NCI-H1694 treated with DMSO at 0.1 percent for 48 hours (cell line): ENCODE data around the gene STMN3.

Experiments
- DNase-seq: peaks from one replicate; lab custom pipeline; 2025; lab: John Stamatoyannopoulos, UW

Gene STMN3

DNA sequence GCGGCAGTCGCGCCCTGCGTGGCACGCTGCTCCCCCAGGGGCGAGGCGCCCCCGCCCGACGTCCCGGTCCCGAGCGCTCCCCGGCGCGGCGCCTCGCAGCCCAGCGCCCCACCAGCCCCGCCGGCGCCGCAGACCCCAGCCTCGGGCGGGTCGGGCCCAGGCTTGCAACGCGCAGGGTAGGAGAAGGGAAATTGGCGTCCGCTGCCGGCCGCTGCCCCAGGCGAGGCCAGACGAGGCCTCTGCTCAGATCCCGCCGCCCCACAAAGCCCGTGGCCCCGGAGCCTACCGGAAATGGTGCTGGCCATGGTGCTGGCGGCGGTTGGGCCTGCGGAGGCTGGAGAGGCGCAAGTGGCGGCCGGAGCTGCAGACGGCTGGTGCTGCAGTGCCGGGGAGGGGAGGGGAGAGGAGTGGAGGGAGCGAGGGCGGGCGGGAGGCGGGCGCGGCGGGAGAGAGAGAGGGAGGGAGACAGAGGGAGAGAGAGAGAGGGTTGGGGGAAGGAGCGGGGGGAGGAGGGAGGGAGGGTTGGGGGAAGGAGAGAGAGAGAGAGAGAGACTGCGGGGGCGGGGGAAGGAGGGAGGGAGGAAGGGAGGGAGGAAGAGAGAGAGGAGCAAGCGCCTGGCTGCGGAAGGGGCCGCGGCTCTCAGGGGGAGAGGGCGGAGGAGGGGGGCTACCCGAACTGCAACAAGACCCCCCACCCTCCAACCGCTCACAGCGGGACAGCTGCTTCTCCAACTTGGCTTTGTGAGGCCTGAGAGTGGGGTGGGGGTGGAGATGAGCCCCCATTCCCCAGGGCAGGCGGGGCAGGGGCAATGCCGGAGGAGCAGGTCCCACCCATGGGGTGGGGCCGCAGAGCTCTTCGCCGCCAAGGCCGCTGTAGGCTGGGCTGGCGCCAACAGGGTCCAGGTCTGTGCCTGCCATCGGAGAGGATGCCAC lies at the start of gene STMN3:
TSS of gene STMN3 (minus strand) at position 384 of the 933 bp plus-strand sequence. CDS start at position 305, 79 bp downstream.
- DNase-seq, result peak; percentile 76

DNA sequence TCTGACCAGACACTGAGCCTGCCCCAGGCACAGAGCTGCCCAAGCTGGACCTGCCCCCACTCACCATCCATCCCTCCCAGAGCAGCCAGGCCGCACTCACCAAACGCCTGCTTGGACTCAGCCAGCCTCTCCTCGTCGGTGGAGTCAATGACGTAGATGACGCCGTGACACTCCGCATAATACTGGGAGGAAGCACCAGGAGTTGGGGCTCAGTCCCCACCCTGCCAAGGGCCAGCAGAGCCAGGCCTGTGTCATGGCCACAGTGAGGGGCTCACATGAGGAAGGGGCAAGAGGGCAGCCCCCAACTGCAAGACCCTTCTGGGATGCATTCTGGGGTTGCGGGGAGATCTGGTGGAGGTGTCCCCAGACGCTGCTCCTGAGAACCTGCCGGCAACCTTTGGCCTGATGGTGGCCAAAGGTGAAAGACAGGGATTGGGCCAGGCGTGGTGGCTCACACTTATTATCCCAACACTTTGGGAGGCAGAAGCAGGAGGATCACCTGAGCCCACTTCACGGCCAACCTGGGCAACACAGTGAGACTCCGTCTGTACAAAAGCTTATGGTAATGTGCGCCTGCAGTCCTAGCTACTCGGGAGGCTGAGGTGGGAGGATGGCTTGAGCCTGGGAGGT lies 48.9 kb upstream of the STMN3 start:
- DNase-seq, result no peak

DNA sequence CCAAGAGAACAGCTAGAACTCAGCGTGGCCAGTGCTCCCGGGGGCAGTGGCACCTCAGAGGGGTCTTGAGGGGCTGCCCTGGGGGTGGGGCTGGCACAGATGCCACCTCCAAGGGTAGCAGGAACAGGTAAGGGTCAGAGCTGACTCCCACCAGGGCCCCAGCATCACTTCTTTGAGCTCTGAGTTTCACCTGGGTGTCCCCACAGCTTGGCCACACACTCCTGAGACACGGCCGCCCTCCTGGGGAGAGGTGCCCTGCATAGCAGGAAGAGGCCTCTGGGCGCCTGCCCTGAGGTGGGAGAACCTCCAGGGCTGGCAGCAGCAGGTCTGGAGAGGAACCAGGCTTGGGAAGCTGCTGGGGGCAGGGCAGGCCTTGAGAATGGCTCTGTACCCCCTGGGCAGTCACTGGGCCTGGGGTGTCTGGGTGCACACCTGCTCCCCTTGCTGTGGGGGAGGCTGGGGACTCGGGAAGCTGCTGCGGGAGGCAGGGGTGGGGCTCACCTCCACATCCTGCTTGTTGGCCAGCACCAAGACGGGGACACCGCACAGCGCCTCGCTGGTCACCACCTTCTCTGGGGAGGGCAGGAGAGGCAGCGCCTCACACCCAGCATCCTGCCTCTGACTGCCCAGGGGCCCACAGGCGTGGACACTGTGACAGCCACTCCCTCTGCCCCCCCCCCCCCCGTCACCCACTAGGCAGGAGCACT lies 48.3 kb upstream of the STMN3 start:
- DNase-seq, result no peak

DNA sequence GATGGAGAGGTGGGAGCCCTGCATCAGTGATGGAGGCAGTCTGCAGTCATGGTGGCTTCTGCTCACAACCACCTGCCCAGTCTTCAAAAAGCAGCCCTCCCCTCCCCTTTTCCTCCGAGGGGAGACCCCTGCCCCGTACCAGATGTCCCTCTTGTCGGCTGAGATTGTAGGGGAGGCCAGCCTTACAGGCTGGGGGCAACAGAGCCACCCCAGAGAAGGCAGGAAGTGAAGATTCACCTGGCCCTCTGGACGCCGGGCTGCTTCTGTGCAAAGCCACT lies 47.8 kb upstream of the STMN3 start:
- DNase-seq, result no peak

DNA sequence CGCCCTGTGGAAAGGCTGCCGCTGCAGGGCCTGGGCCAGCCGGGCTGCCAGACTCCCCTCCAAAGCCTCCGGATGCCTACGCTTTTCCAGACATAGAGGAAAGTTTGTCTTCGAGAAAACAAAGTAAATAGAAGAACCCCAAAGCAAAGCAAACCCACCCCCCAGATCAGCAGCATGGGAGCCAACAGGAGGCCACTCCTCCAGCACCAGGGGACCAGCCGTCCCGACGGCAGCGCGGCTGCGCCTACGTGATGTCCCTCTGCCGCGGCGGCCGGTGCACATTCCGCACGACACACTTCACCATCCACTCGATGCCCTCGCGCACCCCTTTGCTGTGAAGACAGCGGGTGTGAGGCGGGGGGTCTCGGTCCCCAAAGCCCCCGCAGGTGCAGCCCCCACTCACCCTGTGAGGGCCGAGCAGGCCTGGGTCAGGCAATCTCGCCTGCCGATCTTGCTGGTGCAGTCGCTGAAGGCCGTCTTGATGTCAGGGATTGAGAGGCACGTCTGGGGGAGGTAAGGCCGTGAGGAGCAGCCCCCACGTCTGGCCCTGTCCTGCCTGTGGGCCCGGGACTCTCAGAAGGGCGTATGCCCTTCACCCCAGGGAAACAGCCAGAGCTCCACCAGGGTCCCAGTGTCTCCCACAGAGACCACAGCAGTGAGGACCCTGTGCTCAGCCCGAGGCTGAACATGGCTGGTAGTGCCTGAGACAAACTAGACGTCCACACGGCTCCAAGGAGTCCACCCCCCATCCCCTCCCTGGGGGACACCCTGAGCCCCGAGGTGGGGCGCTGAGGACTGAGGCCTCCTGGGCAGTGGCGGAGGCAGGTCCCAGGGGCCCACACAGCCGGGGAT lies 47.2 kb upstream of the STMN3 start:
- no peak for DNase-seq

DNA sequence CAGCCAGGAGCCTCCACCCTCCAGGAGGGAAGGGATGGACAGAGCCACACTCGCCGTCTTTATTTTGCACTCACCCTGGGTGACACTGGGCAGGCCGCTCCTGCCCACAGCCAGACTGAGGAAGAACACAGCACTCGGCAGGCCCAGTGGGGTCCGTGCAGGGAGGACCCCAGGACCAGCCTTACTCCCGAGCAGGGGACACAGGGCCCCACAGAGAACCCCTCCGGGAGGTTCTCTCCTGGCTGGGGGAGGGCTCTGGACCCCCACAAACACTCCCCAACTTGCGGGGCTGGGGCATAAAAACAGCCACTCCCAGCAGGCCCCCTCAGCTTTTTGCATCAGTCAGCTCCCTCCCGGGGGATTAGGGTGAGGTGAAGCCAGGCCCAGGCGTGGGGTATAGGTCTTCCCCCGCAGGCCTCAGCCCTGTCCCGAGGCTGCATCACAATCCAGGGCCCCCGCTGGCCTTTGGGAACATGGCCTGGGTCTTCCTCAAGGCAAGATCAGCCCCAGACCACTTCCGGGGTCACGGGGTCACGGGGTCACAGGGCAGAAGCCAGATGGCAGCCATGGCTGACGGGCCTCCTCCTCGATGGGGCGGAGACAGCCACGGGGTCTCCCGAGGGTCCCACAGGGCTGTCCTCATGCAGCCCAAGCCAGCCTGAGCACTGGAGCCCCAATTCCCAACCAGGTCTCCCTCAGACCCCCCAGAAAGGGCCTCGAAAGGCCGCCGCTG lies 46.4 kb upstream of the STMN3 start:
- DNase-seq, result no peak

DNA sequence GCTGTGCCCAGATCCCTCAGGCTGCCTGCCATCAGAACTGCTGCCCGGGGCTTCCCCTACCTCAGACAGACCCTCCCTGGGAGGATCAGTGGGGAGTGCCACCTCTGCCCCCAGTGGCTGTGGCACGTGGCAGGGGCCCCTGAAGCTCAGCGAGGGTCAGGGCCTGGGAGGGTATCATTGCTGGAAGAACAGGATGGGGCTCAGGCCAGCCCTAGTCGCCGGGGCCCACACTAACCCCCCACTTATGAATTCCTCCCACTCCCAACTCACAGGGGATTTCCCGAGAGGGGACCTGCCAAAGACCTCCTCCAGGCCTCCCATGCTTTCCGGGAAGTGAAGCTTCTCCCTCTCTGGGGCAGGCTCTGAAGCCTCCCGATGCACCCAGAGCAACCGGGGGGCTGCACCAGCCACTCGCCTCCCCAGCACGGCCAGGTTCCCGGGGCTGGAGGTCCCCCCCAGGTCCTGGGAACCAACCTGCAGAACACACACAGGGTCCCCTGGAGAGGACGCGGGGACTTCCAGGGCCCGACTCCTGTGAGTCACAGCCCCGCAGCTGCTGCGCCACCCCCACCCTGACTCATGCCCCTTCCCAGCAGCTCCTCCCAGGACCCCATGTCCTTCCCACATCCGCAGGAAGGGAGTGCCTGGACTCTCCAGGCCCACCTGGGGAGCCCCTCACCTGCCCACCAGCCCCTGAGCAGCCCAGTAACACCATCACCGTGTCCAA lies 45.7 kb upstream of the STMN3 start:
- no peak for DNase-seq

DNA sequence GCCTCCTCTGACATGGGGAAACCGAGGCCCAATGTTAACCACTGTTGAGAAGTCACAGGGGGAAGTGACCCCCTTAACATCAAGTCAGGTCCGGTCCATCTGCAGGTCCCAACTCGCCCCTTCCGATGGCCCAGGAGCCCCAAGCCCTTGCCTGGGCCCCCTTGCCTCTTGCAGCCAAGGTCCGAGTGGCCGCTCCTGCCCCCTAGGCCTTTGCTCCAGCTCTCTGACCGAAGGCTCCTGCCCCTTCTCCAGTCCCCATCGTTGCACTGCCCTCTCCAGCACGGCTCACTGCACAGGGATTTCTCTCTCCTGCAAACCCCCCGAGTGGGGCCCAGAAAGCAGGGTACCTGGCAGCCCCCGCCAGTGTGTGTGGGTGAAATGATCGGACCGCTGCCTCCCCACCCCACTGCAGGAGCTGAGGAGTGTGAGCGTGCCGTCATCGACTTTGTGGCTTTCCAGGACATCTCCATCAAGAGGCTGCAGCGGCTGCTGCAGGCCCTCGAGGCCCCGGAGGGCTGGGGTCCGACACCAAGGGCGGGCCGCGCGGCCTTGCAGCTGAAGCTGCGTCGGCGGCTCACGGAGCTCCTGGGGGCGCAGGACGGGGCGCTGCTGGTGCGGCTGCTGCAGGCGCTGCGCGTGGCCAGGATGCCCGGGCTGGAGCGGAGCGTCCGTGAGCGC lies 44.8 kb upstream of the STMN3 start:
- DNase-seq, result no peak

DNA sequence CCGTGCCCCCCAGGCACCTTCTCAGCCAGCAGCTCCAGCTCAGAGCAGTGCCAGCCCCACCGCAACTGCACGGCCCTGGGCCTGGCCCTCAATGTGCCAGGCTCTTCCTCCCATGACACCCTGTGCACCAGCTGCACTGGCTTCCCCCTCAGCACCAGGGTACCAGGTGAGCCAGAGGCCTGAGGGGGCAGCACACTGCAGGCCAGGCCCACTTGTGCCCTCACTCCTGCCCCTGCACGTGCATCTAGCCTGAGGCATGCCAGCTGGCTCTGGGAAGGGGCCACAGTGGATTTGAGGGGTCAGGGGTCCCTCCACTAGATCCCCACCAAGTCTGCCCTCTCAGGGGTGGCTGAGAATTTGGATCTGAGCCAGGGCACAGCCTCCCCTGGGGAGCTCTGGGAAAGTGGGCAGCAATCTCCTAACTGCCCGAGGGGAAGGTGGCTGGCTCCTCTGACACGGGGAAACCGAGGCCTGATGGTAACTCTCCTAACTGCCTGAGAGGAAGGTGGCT lies 44.2 kb upstream of the STMN3 start:
- DNase-seq, result no peak

DNA sequence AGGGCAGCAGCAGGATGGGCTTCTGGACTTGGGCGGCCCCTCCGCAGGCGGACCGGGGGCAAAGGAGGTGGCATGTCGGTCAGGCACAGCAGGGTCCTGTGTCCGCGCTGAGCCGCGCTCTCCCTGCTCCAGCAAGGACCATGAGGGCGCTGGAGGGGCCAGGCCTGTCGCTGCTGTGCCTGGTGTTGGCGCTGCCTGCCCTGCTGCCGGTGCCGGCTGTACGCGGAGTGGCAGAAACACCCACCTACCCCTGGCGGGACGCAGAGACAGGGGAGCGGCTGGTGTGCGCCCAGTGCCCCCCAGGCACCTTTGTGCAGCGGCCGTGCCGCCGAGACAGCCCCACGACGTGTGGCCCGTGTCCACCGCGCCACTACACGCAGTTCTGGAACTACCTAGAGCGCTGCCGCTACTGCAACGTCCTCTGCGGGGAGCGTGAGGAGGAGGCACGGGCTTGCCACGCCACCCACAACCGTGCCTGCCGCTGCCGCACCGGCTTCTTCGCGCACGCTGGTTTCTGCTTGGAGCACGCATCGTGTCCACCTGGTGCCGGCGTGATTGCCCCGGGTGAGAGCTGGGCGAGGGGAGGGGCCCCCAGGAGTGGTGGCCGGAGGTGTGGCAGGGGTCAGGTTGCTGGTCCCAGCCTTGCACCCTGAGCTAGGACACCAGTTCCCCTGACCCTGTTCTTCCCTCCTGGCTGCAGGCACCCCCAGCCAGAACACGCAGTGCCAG lies 43.6 kb upstream of the STMN3 start, which contains the start of gene TNFRSF6B:
TSS of gene TNFRSF6B (plus strand) at position 25 of the 729 bp plus-strand sequence. CDS start at position 141, 116 bp downstream.
- no peak for DNase-seq

DNA sequence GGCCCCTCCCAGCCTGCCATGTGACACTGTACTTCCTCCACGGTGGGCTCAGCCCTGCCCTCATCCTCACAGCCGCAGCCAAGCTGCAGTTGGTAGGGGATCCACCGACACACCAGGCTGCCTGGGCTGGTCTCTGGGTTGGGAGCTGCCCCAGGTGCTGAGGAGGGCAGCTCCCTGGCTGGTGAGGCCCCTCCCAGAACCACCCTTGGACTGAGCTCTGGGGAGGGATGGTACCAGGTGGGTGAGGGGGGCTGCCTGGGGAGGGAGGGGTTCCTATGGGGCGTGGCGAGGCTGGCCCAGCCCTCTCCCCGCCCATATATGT lies 43.0 kb upstream of the STMN3 start:
- DNase-seq, result no peak

DNA sequence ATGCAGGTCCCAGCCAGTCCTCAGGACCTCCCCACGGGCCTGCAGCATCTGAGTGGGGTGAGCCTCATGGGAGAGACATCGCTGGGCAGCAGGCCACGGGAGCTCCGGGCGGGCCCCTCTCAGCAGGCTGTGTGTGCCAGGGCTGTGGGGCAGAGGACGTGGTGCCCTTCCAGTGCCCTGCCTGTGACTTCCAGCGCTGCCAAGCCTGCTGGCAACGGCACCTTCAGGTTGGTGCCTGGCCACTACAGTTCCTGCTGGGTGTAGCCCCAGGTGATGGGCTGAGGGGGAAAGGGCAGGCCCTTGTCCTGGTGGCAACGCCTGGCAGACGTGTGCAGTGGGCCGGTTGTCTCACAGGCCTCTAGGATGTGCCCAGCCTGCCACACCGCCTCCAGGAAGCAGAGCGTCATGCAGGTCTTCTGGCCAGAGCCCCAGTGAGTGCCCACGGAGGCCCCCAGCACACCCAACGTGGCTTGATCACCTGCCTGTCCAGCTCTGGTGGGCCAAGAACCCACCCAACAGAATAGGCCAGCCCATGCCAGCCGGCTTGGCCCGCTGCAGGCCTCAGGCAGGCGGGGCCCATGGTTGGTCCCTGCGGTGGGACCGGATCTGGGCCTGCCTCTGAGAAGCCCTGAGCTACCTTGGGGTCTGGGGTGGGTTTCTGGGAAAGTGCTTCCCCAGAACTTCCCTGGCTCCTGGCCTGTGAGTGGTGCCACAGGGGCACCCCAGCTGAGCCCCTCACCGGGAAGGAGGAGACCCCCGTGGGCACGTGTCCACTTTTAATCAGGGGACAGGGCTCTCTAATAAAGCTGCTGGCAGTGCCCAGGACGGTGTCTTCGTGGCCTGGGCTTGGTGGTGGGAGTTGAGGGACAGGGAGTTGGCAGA lies 42.4 kb upstream of the STMN3 start:
- DNase-seq, result no peak

DNA sequence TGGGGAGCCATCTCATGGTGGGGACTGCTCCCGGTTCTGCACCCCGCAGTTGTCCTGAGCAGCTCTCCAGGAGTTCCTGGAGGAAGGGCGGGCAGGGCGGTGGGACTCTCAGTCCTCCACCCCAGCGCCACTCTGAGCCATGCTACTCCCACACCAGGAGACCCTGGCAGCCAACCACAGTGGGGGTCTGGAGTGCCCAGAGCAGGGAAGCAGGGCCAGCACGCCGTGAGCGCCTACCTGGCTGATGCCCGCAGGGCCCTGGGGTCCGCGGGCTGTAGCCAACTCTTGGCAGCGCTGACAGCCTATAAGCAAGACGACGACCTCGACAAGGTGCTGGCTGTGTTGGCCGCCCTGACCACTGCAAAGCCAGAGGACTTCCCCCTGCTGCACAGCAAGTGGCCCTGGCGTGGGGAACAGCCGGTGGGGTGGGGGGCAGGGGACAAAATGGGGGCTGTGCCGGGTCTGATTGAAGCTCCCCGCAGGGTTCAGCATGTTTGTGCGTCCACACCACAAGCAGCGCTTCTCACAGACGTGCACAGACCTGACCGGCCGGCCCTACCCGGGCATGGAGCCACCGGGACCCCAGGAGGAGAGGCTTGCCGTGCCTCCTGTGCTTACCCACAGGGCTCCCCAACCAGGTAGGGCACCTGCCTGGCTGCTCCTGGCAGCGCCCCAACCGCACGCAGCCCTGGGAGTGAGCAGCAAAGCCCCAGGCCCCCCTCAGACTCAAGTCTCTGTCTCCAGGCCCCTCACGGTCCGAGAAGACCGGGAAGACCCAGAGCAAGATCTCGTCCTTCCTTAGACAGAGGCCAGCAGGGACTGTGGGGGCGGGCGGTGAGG lies 41.6 kb upstream of the STMN3 start:
- DNase-seq, result no peak

DNA sequence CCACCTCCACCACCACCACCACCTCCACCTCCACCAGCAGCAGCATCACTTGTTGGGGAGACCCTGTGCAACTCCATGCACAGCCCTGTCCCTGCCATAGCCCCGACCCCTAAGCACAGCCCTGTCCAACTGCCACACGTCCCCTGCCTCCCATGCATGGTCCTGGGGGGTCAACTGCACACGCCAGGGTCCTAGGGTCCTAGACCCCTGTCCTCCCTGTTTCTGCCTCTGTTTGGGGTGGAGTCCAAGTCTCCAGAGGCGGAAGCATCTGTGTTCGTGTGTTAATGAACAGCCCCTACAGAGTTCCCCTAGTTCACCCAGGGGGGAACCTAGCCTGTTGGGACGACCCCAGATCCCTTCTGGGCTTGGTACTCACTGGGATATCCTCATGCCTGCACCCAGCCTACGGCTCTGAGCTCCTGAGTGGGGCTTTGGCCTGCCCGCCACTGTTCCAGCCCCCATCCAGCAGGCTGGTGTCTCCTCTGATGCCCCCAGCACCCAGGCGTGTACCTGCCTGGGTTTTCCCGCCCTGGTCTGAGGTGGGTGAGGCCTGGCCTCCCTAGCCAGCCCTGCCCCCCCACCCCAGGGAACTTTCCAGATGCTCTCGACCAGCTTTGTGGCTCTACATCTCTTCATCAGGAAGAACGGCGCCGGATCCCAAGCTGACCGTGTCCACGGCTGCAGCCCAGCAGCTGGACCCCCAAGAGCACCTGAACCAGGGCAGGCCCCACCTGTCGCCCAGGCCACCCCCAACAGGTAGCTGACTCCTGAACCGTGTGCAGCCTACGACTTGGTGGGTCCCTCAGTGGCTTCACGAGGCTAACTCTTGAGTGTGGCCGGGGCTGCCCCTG lies 40.7 kb upstream of the STMN3 start:
- DNase-seq, result no peak

DNA sequence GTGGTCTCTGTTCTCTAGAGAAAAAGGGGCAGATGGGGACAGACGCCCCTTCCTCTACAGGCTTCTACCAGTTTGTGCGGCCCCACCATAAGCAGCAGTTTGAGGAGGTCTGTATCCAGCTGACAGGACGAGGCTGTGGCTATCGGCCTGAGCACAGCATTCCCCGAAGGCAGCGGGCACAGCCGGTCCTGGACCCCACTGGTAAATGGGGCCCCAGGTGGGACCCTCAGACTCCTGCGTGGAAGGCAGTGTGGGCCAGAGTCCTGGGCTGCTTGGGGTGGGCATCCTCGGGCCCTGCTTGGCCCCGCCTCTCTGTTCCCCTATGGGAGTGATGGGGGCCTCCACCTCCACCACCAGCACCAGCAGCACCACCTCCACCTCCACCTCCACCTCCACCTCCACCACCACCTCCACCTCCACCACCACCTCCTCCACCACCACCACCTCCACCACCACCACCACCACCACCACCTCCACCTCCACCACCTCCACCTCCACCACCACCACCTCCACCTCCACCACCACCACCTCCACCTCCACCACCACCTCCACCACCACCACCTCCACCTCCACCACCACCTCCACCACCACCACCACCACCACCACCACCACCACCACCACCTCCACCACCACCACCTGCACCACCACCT lies 40.0 kb upstream of the STMN3 start:
- DNase-seq, result no peak
